ENCODE results near the gene SOX14. TPM values are rescaled to one million over a fixed set of nuclear protein-coding genes. Genes with fewer than 3 reads are reported as not detected.

The SOX14 gene
- total RNA-seq, 1 experiment from 2014 or later, result not detected

DNA sequence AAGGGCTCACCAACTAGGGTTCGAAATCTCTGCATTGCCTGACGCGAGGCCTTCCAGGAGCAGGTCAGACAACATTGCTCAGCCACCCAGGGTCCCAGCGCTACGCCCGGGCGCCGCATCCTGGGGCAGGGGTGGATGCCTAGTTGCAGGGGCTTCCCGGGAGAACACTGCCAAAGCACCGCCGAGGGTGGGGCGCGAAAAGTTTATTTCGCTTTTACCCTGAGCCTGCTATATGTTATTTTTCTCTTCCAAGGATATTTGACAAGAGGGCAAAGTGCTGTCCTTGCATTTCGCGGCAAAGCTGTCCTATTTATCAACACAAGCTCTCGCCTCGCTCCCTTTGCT is 549 bp upstream of the SOX14 start:
- no peaks in the 10 kb centered on the region for H3K36me3 ChIP-seq (ENCODE audit: control insufficient read depth, insufficient read depth, low read length)
- ATAC-seq (no peak), DNase-seq (ENCODE audit: low read depth, low spot score) (no peak)
- H3K27ac ChIP-seq (ENCODE audit: low read length), result no peak overlapping the region
- H3K4me1 ChIP-seq (ENCODE audit: control insufficient read depth, insufficient read depth, low read length), result peaks cover 21% of the 10 kb centered on the region
- TF ChIP-seq, protein P1, sequence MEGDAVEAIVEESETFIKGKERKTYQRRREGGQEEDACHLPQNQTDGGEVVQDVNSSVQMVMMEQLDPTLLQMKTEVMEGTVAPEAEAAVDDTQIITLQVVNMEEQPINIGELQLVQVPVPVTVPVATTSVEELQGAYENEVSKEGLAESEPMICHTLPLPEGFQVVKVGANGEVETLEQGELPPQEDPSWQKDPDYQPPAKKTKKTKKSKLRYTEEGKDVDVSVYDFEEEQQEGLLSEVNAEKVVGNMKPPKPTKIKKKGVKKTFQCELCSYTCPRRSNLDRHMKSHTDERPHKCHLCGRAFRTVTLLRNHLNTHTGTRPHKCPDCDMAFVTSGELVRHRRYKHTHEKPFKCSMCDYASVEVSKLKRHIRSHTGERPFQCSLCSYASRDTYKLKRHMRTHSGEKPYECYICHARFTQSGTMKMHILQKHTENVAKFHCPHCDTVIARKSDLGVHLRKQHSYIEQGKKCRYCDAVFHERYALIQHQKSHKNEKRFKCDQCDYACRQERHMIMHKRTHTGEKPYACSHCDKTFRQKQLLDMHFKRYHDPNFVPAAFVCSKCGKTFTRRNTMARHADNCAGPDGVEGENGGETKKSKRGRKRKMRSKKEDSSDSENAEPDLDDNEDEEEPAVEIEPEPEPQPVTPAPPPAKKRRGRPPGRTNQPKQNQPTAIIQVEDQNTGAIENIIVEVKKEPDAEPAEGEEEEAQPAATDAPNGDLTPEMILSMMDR (IDR thresholded peaks at IDR 0.05), result no peak
- TF ChIP-seq SIN3A (IDR thresholded peaks at IDR 0.05; ENCODE audit: borderline replicate concordance, insufficient read depth, low read depth, low read length) (no peak), TCF7L2 (IDR thresholded peaks at IDR 0.05; ENCODE audit: low read depth, low read length) (no peak), POLR2AphosphoS5 (IDR thresholded peaks at IDR 0.05; ENCODE audit: low read depth, low read length) (no peak)
- TF ChIP-seq, protein P2, sequence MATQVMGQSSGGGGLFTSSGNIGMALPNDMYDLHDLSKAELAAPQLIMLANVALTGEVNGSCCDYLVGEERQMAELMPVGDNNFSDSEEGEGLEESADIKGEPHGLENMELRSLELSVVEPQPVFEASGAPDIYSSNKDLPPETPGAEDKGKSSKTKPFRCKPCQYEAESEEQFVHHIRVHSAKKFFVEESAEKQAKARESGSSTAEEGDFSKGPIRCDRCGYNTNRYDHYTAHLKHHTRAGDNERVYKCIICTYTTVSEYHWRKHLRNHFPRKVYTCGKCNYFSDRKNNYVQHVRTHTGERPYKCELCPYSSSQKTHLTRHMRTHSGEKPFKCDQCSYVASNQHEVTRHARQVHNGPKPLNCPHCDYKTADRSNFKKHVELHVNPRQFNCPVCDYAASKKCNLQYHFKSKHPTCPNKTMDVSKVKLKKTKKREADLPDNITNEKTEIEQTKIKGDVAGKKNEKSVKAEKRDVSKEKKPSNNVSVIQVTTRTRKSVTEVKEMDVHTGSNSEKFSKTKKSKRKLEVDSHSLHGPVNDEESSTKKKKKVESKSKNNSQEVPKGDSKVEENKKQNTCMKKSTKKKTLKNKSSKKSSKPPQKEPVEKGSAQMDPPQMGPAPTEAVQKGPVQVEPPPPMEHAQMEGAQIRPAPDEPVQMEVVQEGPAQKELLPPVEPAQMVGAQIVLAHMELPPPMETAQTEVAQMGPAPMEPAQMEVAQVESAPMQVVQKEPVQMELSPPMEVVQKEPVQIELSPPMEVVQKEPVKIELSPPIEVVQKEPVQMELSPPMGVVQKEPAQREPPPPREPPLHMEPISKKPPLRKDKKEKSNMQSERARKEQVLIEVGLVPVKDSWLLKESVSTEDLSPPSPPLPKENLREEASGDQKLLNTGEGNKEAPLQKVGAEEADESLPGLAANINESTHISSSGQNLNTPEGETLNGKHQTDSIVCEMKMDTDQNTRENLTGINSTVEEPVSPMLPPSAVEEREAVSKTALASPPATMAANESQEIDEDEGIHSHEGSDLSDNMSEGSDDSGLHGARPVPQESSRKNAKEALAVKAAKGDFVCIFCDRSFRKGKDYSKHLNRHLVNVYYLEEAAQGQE (IDR thresholded peaks at IDR 0.05; ENCODE audit: insufficient read depth in 1 of 2, low read depth in 2 of 2, low read length in 1 of 2), result no peak
- ChIA-PET POLR2A (no interaction called here), CTCF (no interaction called here)
- peaks cover 77% of the 10 kb centered on the region for H3K27me3 ChIP-seq (ENCODE audit: control insufficient read depth, insufficient read depth, low read length)
- peak overlapping the region; percentile 9 to 36; a peak in 2 of 4 replicates for H3K4me3 ChIP-seq (ENCODE audit: low read depth in 2 of 2, low read length in 2 of 2)
- no TSS peak for BruUV-seq (replicated peaks)
- in situ Hi-C loops (cut with HindIII; ENCODE audit: low pct_unique_long_range_greater_than_20kb, low sequenced_read_pairs) (no loop called here), intact Hi-C loops (cut with micrococcal nuclease; ENCODE audit: unreplicated experiment) (no loop called here)
- no peaks in the 10 kb centered on the region for H3K9me3 ChIP-seq (ENCODE audit: control insufficient read depth, insufficient read depth, low read depth, low read length)

DNA sequence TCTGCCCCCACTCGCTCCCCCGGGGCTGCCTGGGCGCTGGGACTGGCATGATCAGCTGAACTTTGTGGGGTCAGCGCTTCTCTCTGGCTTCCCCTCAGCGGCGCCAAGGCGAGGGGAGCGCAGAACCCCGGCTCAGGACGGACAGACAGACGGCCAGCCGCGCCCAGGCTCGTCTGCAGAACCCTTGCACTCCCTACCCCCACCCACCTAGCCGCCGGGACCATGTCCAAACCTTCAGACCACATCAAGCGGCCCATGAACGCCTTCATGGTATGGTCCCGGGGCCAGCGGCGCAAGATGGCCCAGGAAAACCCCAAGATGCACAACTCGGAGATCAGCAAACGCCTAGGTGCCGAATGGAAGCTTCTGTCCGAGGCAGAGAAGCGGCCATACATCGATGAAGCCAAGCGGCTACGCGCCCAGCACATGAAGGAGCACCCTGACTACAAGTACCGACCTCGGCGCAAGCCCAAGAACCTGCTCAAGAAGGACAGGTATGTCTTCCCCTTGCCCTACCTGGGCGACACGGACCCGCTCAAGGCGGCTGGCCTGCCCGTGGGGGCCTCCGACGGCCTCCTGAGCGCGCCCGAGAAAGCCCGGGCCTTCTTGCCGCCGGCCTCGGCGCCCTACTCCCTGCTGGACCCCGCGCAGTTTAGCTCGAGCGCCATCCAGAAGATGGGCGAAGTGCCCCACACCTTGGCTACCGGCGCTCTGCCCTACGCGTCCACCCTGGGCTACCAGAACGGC is 621 bp downstream of the SOX14 start:
- Histone ChIP-seq H3K9me3 (ENCODE audit: control insufficient read depth, insufficient read depth, low read depth, low read length) (no peaks in the 10 kb centered on the region), H3K27ac (ENCODE audit: low read length) (no peak overlapping the region), H3K27me3 (ENCODE audit: control insufficient read depth, insufficient read depth, low read length) (peaks cover 81% of the 10 kb centered on the region), H3K4me3 (ENCODE audit: low read depth in 2 of 2, low read length in 2 of 2) (no peak overlapping the region), H3K36me3 (ENCODE audit: control insufficient read depth, insufficient read depth, low read length) (no peaks in the 10 kb centered on the region), H3K4me1 (ENCODE audit: control insufficient read depth, insufficient read depth, low read length) (peaks cover 21% of the 10 kb centered on the region)
- DNase-seq (ENCODE audit: low read depth, low spot score) (no peak), ATAC-seq (no peak)
- CTCF ChIA-PET, result no interaction called here
- BruUV-seq (replicated peaks), result no TSS peak
- in situ Hi-C loops (cut with HindIII; ENCODE audit: low pct_unique_long_range_greater_than_20kb, low sequenced_read_pairs), result no loop called here
- intact Hi-C loops (cut with micrococcal nuclease; ENCODE audit: unreplicated experiment), result no loop called here
- TF ChIP-seq SIN3A (IDR thresholded peaks at IDR 0.05; ENCODE audit: borderline replicate concordance, insufficient read depth, low read depth, low read length), result no peak
- TF ChIP-seq, protein P2 (IDR thresholded peaks at IDR 0.05; ENCODE audit: insufficient read depth in 1 of 2, low read depth in 2 of 2, low read length in 1 of 2), result no peak
- no peak for TF ChIP-seq TCF7L2 (IDR thresholded peaks at IDR 0.05; ENCODE audit: low read depth, low read length)
- no peak for TF ChIP-seq POLR2AphosphoS5 (IDR thresholded peaks at IDR 0.05; ENCODE audit: low read depth, low read length)
- TF ChIP-seq, protein P1 (IDR thresholded peaks at IDR 0.05), result no peak
- POLR2A ChIA-PET, result interaction anchor here (0.6 kb wide), 1 partner anchor 17 kb away, joined by 5 read pairs; no protein-coding TSS in a partner anchor
